H54 (cell line): ENCODE results near the gene USP44.

Experiments used
- DNase-seq: peaks from one replicate; pipeline ENCODE4 v3.0.0; 2011; ENCODE audit warnings: low spot score, mixed read lengths; ENCODE audit not compliant: insufficient read length
- FAIRE-seq: peaks from 3 replicates; lab custom pipeline; 2011; peaks lifted over from hg19 to GRCh38; lab: Jason Lieb, UNC
- POLR2A ChIP-seq: IDR thresholded peaks from 2 replicates; pipeline ENCODE4 v1.6.1; 2011; ENCODE audit warnings: low read depth, mild to moderate bottlenecking, low read length

Gene USP44

GRCh38 chr12:95538656-95539055 is 12.6 kb downstream of the USP44 start:
- TF ChIP-seq POLR2A: no peak
- DNase-seq: no peak
- no peak for FAIRE-seq

- FAIRE-seq (no peak), DNase-seq (no peak)
- TF ChIP-seq POLR2A: no peak
Observed at GRCh38 chr12:95538006-95538405, 13.3 kb downstream of the USP44 start.

GRCh38 chr12:95533985-95534384 is 17.3 kb downstream of the USP44 start:
- no peak for TF ChIP-seq POLR2A
- DNase-seq (no peak), FAIRE-seq (no peak)

GRCh38 chr12:95532851-95533250 is 18.4 kb downstream of the USP44 start:
- TF ChIP-seq POLR2A: no peak
- FAIRE-seq (peak; percentile 93), DNase-seq (no peak)

- FAIRE-seq: no peak
- DNase-seq: no peak
- TF ChIP-seq POLR2A: no peak
Observed at GRCh38 chr12:95529693-95530225, 21.5 kb downstream of the USP44 start.

GRCh38 chr12:95528431-95528830 is 22.8 kb downstream of the USP44 start:
- FAIRE-seq (no peak), DNase-seq (no peak)
- no peak for TF ChIP-seq POLR2A

- TF ChIP-seq POLR2A: no peak
- no peak for DNase-seq
- no peak for FAIRE-seq
Observed at GRCh38 chr12:95522692-95523091, 28.6 kb downstream of the USP44 start.

GRCh38 chr12:95520816-95521215 is 30.5 kb downstream of the USP44 start:
- FAIRE-seq (no peak), DNase-seq (no peak)
- no peak for TF ChIP-seq POLR2A

- TF ChIP-seq POLR2A: no peak
- FAIRE-seq (no peak), DNase-seq (no peak)
Observed at GRCh38 chr12:95518944-95519343, 32.3 kb downstream of the USP44 start.

GRCh38 chr12:95517246-95517645 is 34.0 kb downstream of the USP44 start:
- FAIRE-seq (no peak), DNase-seq (no peak)
- no peak for TF ChIP-seq POLR2A

GRCh38 chr12:95516757-95517156 is 34.5 kb downstream of the USP44 start:
- FAIRE-seq (no peak), DNase-seq (no peak)
- no peak for TF ChIP-seq POLR2A

GRCh38 chr12:95515197-95515596 is 36.1 kb downstream of the USP44 start:
- FAIRE-seq: no peak
- DNase-seq: no peak

GRCh38 chr12:95513599-95513998 is 37.7 kb downstream of the USP44 start:
- DNase-seq: no peak
- FAIRE-seq: peak; percentile 11
- no peak for TF ChIP-seq POLR2A

More at GRCh38 chr12:95515197-95515596, 36.1 kb downstream of the USP44 start:
- no peak for TF ChIP-seq POLR2A

GRCh38 chr12:95511977-95512376 is 39.3 kb downstream of the USP44 start:
- no peak for TF ChIP-seq POLR2A
- FAIRE-seq (no peak), DNase-seq (no peak)

- no peak for TF ChIP-seq POLR2A
- FAIRE-seq (no peak), DNase-seq (no peak)
Observed at GRCh38 chr12:95509300-95509699, 42.0 kb downstream of the USP44 start.
